GM18867 (cell line): ENCODE measurements around the gene KLK11.
"Not testable (repeated sequence)": the region's sequence is repeated elsewhere in the genome, so short reads cannot be mapped to it uniquely, and the experiment has no call there.

Experiments used
- ATAC-seq: cut with Tn5 transposase; IDR thresholded peaks from one replicate; pipeline ENCODE4 v1.9.1; 2021; ENCODE audit warnings: mild to moderate bottlenecking, moderate library complexity; ENCODE audit not compliant: unreplicated experiment

Gene KLK11

GRCh38 chr19:51007488-51007887, 18.9 kb downstream of the KLK11 start:
- no peak for ATAC-seq

GRCh38 chr19:51006406-51006805, 20.0 kb downstream of the KLK11 start:
- ATAC-seq: no peak

- ATAC-seq: no peak
These were observed 21.2 kb downstream of the KLK11 start for GRCh38 chr19:51005248-51005647.

- ATAC-seq: no peak
These were observed 23.1 kb downstream of the KLK11 start for GRCh38 chr19:51003316-51003715.

- ATAC-seq: no peak
These were observed 23.7 kb downstream of the KLK11 start for GRCh38 chr19:51002542-51003311.

GRCh38 chr19:51002089-51002532, 24.3 kb downstream of the KLK11 start:
- ATAC-seq: no peak

- ATAC-seq: no peak
These were observed 24.9 kb downstream of the KLK11 start, which contains the start of gene KLK8 for GRCh38 chr19:51001515-51001914. Gene KLK8, minus strand, starts transcription at chr19:51001604. Its CDS starts 437 bp downstream, at chr19:51001167.

- ATAC-seq: no peak
These were observed 25.4 kb downstream of the KLK11 start for GRCh38 chr19:51000981-51001380.

GRCh38 chr19:51000426-51000825, 26.0 kb downstream of the KLK11 start:
- ATAC-seq: no peak

- ATAC-seq: no peak
These were observed 27.7 kb downstream of the KLK11 start for GRCh38 chr19:50998686-50999085.

- ATAC-seq: no peak
These were observed 28.4 kb downstream of the KLK11 start for GRCh38 chr19:50998061-50998460.

GRCh38 chr19:50994129-50994528, 32.3 kb downstream of the KLK11 start:
- ATAC-seq: no peak

- ATAC-seq: no peak
These were observed 33.8 kb downstream of the KLK11 start for GRCh38 chr19:50992666-50993035.

GRCh38 chr19:50984416-50984815, 42.0 kb downstream of the KLK11 start:
- ATAC-seq: not testable (repeated sequence)

GRCh38 chr19:50983625-50984292, 42.7 kb downstream of the KLK11 start, which contains the start of gene KLK7:
Gene KLK7, minus strand, starts transcription at chr19:50983917. Its CDS starts 1,518 bp downstream, at chr19:50982399.
- ATAC-seq: no peak

- ATAC-seq: no peak
These were observed 44.2 kb downstream of the KLK11 start for GRCh38 chr19:50982186-50982585.

- ATAC-seq: no peak
These were observed 44.7 kb downstream of the KLK11 start for GRCh38 chr19:50981587-50982146.

GRCh38 chr19:50980208-50980607, 46.2 kb downstream of the KLK11 start:
- ATAC-seq: no peak

GRCh38 chr19:50979758-50980157, 46.7 kb downstream of the KLK11 start:
- no peak for ATAC-seq

GRCh38 chr19:50978772-50979390, 47.5 kb downstream of the KLK11 start:
- no peak for ATAC-seq

- ATAC-seq: no peak
These were observed 48.8 kb downstream of the KLK11 start for GRCh38 chr19:50977626-50978025.
